GM12878 (cell line): ENCODE results near the gene MID2. TPM values are rescaled to one million over a fixed set of nuclear protein-coding genes. Genes with fewer than 3 reads are reported as not detected.

Source experiments
- ATAC-seq: fragments of 200-7000 bp; cut with Tn5 transposase; 3 replicates; pipeline ENCODE4 v1.9.1; 2020; ENCODE audit warnings: mild to moderate bottlenecking, moderate library complexity
- BruUV-seq: library from RNA; stranded (reverse); fragments of 400-500 nt; replicated peaks from 2 replicates; lab custom pipeline; 2021; lab: Mats Ljungman, UMichigan
- CTCF ChIA-PET: fragments of 300-600 bp; sonication (Branson Sonifier 250); formaldehyde crosslinking; extraction: SDS; loops from one replicate; lab custom pipeline; 2021; ENCODE audit warnings: inconsistent platforms; lab: Yijun Ruan, JAX
- POLR2A ChIA-PET: fragments of 350-600 bp; formaldehyde crosslinking; extraction: SDS; loops from one replicate; lab custom pipeline; 2021; ENCODE audit warnings: inconsistent platforms; lab: Charles Lee
- RAD21 ChIA-PET: fragments of 300-600 bp; sonication (Branson Sonifier 250); formaldehyde crosslinking; loops from one replicate; lab custom pipeline; 2023; ENCODE audit warnings: antibody characterized with exemption; ENCODE audit not compliant: unreplicated experiment; lab: Charles Lee
- SMC1A ChIA-PET: fragments of 300-600 bp; sonication (Branson Sonifier 250); formaldehyde crosslinking; loops from one replicate; lab custom pipeline; 2023; ENCODE audit not compliant: unreplicated experiment, uncharacterized antibody; lab: Charles Lee
- DNase-seq: peaks from one replicate; pipeline ENCODE4 v3.0.0-alpha.2; 2011; ENCODE audit warnings: low read depth, low spot score
- FAIRE-seq: peaks from 3 replicates; lab custom pipeline; 2011; peaks lifted over from hg19 to GRCh38; lab: Jason Lieb, UNC
- H2AFZ ChIP-seq: 2 replicates; pipeline ENCODE4 v1.6.0; 2011; ENCODE audit warnings: low read depth, low read length, control low read depth; ENCODE audit not compliant: control insufficient read depth
- H3K27ac ChIP-seq: 2 replicates; pipeline ENCODE4 v1.5.1; 2011; ENCODE audit warnings: control low read depth; ENCODE audit not compliant: control insufficient read depth, insufficient read depth
- H3K27me3 ChIP-seq, 2 experiments: replicated peaks in 1 of 2; 2 replicates each; pipeline versions ENCODE4 v1.6.0 to v1.6.1; 2011; ENCODE audit warnings: low read length in 1 of 2; ENCODE audit not compliant: control insufficient read depth in 2 of 2, insufficient read depth in 2 of 2
- H3K36me3 ChIP-seq, 2 experiments: 2 replicates each; pipeline ENCODE4 v1.5.1; 2011; ENCODE audit warnings: low read length in 1 of 2; ENCODE audit not compliant: control insufficient read depth in 2 of 2, insufficient read depth in 2 of 2
- H3K4me1 ChIP-seq: 2 replicates; pipeline ENCODE4 v1.6.1; 2011; ENCODE audit warnings: mild to moderate bottlenecking, low read length, moderate library complexity, mixed read lengths; ENCODE audit not compliant: control insufficient read depth, insufficient read depth
- H3K4me2 ChIP-seq: 2 replicates; pipeline ENCODE4 v1.6.0; 2011; ENCODE audit warnings: control low read depth; ENCODE audit not compliant: control insufficient read depth, insufficient read depth
- H3K4me3 ChIP-seq: fragments of 200-600 bp; sonication (generic); 2 replicates; pipeline ENCODE4 v1.5.1; 2016
- H3K79me2 ChIP-seq: 2 replicates; pipeline ENCODE4 v1.6.0; 2011; ENCODE audit warnings: low read length; ENCODE audit not compliant: control insufficient read depth, insufficient read depth
- H3K9ac ChIP-seq: 2 replicates; pipeline ENCODE4 v1.8.0; 2011; ENCODE audit warnings: low read length, control low read depth, mixed read lengths; ENCODE audit not compliant: control insufficient read depth, insufficient read depth
- H3K9me3 ChIP-seq: replicated peaks from 3 replicates; pipeline ENCODE4 v1.5.1; 2011; ENCODE audit warnings: mild to moderate bottlenecking, low read length; ENCODE audit not compliant: control insufficient read depth, insufficient read depth
- H4K20me1 ChIP-seq: 2 replicates; pipeline ENCODE4 v1.6.0; 2011; ENCODE audit not compliant: control insufficient read depth, insufficient read depth
- BRCA1 ChIP-seq: IDR thresholded peaks from 2 replicates; pipeline ENCODE4 v1.6.1; 2011; ENCODE audit warnings: low read depth, low read length, improper control_type of control experiment
- CHD4 ChIP-seq: fragments of 200-600 bp; sonication (generic); IDR thresholded peaks from 2 replicates; pipeline ENCODE4 v1.6.1; 2016; ENCODE audit warnings: mild to moderate bottlenecking
- EZH2 ChIP-seq: IDR thresholded peaks from 2 replicates; pipeline ENCODE4 v1.6.1; 2012; ENCODE audit warnings: low read depth, mild to moderate bottlenecking, control low read depth, inconsistent platforms, low read length, borderline replicate concordance; ENCODE audit not compliant: control insufficient read depth
- JUND ChIP-seq: IDR thresholded peaks from 2 replicates; pipeline ENCODE4 v1.6.1; 2012; ENCODE audit warnings: low read depth, mild to moderate bottlenecking, low read length, improper control_type of control experiment, moderate library complexity
- NFYA ChIP-seq: IDR thresholded peaks from 2 replicates; pipeline ENCODE4 v1.6.1; 2011; ENCODE audit warnings: low read depth, mild to moderate bottlenecking, low read length, improper control_type of control experiment, borderline replicate concordance
- NR2F1 ChIP-seq: fragments of 450-650 bp; conservative IDR thresholded peaks from 2 replicates; pipeline ENCODE4 v1.6.1; 2017; ENCODE audit warnings: mild to moderate bottlenecking
- SUZ12 ChIP-seq: fragments of 200-600 bp; sonication (generic); IDR thresholded peaks from one replicate; pipeline ENCODE4 v1.6.1; 2018; ENCODE audit warnings: antibody characterized with exemption, mild to moderate bottlenecking; ENCODE audit not compliant: unreplicated experiment
- ZZZ3 ChIP-seq: IDR thresholded peaks from 2 replicates; pipeline ENCODE4 v1.6.1; 2011; ENCODE audit warnings: low read depth; ENCODE audit not compliant: control insufficient read depth, insufficient read length
- WGBS: methylation state at CpG from one replicate; pipeline ENCODE4 v1.1.6; 2016; ENCODE audit warnings: low lambda C conversion rate; ENCODE audit not compliant: insufficient replicate concordance, insufficient coverage; ENCODE audit errors: missing lambda C conversion rate; 5-methylcytosine and 5-hydroxymethylcytosine counted together
- in situ Hi-C: fragments of 300-500 bp; cut with MboI; formaldehyde crosslinking; loops from 9 replicates; pipeline ENCODE4 v1.14.3; 2018; ENCODE audit warnings: mixed read lengths
- intact Hi-C: fragments of 100-400 bp; cut with micrococcal nuclease; formaldehyde crosslinking; loops from one replicate; pipeline ENCODE4 v1.14.2; 2022; ENCODE audit not compliant: unreplicated experiment
- polyA plus RNA-seq, 11 experiments: library from polyadenylated mRNA; depleted of rRNA in 4 of 11; unstranded in 6 of 11; stranded (reverse) in 5 of 11; fragments of >200 nt; fragmentation: Nextera tagmentation in 4 of 11; fragmentation: Illumina TruSeq in 1 of 11; extraction: Ambion mirVana in 4 of 11; extraction: Trizol in 1 of 11; gene quantifications; 1 replicate in 1 of 11; 2 replicates in 10 of 11; pipeline versions ENCODE4 v1.2.1 to v1.2.3, GENCODE V29; 2011 to 2016; ENCODE audit warnings: inconsistent platforms in 2 of 11, missing spikeins in 2 of 11, low read depth in 1 of 11
- total RNA-seq, 4 experiments: library from RNA; depleted of rRNA in 3 of 4; stranded (reverse); fragments of >200 nt in 3 of 4; fragmentation: Illumina TruSeq in 1 of 4; extraction: Trizol in 1 of 4; gene quantifications; 2 replicates each; pipeline versions ENCODE4 v1.2.1 to v1.2.3, GENCODE V29; 2013 to 2021
- TF ChIP-seq, protein P1 (sequence below): fragments of 450-650 bp; IDR thresholded peaks from 2 replicates; pipeline ENCODE4 v1.6.1; 2017; ENCODE audit warnings: mild to moderate bottlenecking

MID2 gene
- total and polyA plus RNA-seq, 10 of the 15 experiments (the other 5 are each of a cell fraction or from before 2014, with no cell fraction given) = 0.04 to 0.21 TPM; not detected in 8

DNA sequence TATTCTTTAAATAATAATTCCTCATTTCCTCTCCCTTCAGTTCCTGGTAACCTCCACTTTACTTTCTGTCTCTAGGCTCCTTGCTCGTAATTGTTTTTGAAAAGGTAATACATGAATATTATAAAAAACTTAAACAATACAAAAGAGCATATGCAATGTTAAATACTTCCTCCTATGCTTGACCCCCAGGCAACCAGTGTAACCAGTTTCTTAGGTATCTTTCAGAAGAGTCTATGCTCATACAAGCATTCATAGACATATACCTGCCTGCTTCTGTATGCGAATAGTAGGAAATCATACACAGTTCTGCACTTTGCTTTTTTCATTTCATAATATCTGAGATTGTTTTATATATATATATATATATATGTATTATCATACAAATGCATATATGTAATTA is 2.6 kb upstream of the MID2 start:
- 56% methylated on average over 2 of the region's 2 CpGs for WGBS
- Histone ChIP-seq H3K9ac (no peak overlapping the region), H4K20me1 (no peaks in the 10 kb centered on the region; the same call in 1 of the 2 replicates), H3K9me3 (no peaks in the 10 kb centered on the region; the same call in 2 of the 3 replicates), H3K79me2 (no peaks in the 10 kb centered on the region), H3K4me2 (no peak overlapping the region)
- intact Hi-C loops = no loop called here
- DNase-seq = no peak
- ChIA-PET CTCF (no interaction called here), POLR2A (interaction anchor here (0.7 kb wide), 1 partner anchor 318 kb away, joined by 3 read pairs; no protein-coding TSS in a partner anchor)
- TF ChIP-seq JUND = no peak
- TF ChIP-seq CHD4 = no peak
- TF ChIP-seq SUZ12 = no peak
- TF ChIP-seq NR2F1 = no peak
- no peak for TF ChIP-seq EZH2
- TF ChIP-seq, protein P1, sequence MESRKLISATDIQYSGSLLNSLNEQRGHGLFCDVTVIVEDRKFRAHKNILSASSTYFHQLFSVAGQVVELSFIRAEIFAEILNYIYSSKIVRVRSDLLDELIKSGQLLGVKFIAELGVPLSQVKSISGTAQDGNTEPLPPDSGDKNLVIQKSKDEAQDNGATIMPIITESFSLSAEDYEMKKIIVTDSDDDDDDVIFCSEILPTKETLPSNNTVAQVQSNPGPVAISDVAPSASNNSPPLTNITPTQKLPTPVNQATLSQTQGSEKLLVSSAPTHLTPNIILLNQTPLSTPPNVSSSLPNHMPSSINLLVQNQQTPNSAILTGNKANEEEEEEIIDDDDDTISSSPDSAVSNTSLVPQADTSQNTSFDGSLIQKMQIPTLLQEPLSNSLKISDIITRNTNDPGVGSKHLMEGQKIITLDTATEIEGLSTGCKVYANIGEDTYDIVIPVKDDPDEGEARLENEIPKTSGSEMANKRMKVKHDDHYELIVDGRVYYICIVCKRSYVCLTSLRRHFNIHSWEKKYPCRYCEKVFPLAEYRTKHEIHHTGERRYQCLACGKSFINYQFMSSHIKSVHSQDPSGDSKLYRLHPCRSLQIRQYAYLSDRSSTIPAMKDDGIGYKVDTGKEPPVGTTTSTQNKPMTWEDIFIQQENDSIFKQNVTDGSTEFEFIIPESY = no peak
- TF ChIP-seq BRCA1 = no peak
- TF ChIP-seq NFYA = no peak
- no peak for TF ChIP-seq ZZZ3
- TF ChIP-seq, all 136 proteins: peak for 0
- no peak overlapping the region for H2AFZ ChIP-seq
- no TSS peak for BruUV-seq
- SMC1A ChIA-PET = no interaction called here
- 0 out of 4 replicates have a peak, but pooled peaks cover 0 to 4% of the 10 kb centered on the region in 2 experiments for H3K27me3 ChIP-seq
- RAD21 ChIA-PET = no interaction called here
- H3K36me3 ChIP-seq = no peaks in the 10 kb centered on the region
- H3K27ac ChIP-seq = no peak overlapping the region
- ATAC-seq (no peak), FAIRE-seq (no peak)
- in situ Hi-C loops = no loop called here
- H3K4me1 ChIP-seq = no peaks in the 10 kb centered on the region
- H3K4me3 ChIP-seq = no peak overlapping the region
